Measurements from ENCODE around the gene TBPL1. TPM values are rescaled to one million over a fixed set of nuclear protein-coding genes. Genes with fewer than 3 reads are reported as not detected.

Gene TBPL1
- total and polyA plus RNA-seq, 2 of the 8 experiments (the other 6 are each of a cell fraction or from before 2014, with no cell fraction given), result 32.5 to 67.0 TPM

GRCh38 chr6:133964052-133964451 is 11.0 kb downstream of the TBPL1 start (continued):
- TF ChIP-seq SUZ12 (IDR thresholded peaks at IDR 0.05; ENCODE audit: low read length) (no peak), SAP30 (IDR thresholded peaks at IDR 0.05; ENCODE audit: insufficient read depth, insufficient replicate concordance, low read length) (no peak), NRF1 (IDR thresholded peaks at IDR 0.05; ENCODE audit: low read depth, low read length) (no peak), SIX5 (IDR thresholded peaks at IDR 0.05; ENCODE audit: low read depth, low read length) (no peak), SP1 (IDR thresholded peaks at IDR 0.05; ENCODE audit: low read depth, low read length) (no peak)
